HG02623 (cell line): ENCODE data around the gene FADS3.

Experiments used
- ATAC-seq: cut with Tn5 transposase; IDR thresholded peaks from one replicate; pipeline ENCODE4 v1.9.1; 2021; ENCODE audit warnings: moderate library complexity; ENCODE audit not compliant: unreplicated experiment

Gene FADS3

GRCh38 chr11:61839742-61840141 is 51.6 kb downstream of the FADS3 start:
- ATAC-seq: no peak

GRCh38 chr11:61838921-61839320 is 52.4 kb downstream of the FADS3 start:
- no peak for ATAC-seq

- ATAC-seq: no peak
These were observed 52.8 kb downstream of the FADS3 start for GRCh38 chr11:61838501-61838900.

GRCh38 chr11:61837411-61838005 is 53.8 kb downstream of the FADS3 start:
- no peak for ATAC-seq

- no peak for ATAC-seq
These were observed 55.2 kb downstream of the FADS3 start for GRCh38 chr11:61836193-61836592.

- peak; percentile 88 for ATAC-seq
These were observed 56.9 kb downstream of the FADS3 start for GRCh38 chr11:61834278-61835048.

GRCh38 chr11:61833926-61834277 is 57.4 kb downstream of the FADS3 start:
- no peak for ATAC-seq

GRCh38 chr11:61833471-61833870 is 57.9 kb downstream of the FADS3 start:
- no peak for ATAC-seq

GRCh38 chr11:61832754-61833153 is 58.6 kb downstream of the FADS3 start:
- no peak for ATAC-seq

GRCh38 chr11:61832207-61832606 is 59.1 kb downstream of the FADS3 start:
- no peak for ATAC-seq

GRCh38 chr11:61830237-61831105 is 60.9 kb downstream of the FADS3 start:
- ATAC-seq: no peak

- ATAC-seq: no peak
These were observed 61.5 kb downstream of the FADS3 start for GRCh38 chr11:61829806-61830205.

- ATAC-seq: no peak
These were observed 62.5 kb downstream of the FADS3 start for GRCh38 chr11:61828629-61829407.

- no peak for ATAC-seq
These were observed 63.0 kb downstream of the FADS3 start for GRCh38 chr11:61828379-61828628.

GRCh38 chr11:61827571-61828378 is 63.6 kb downstream of the FADS3 start, which contains the start of gene FADS2:
FADS2 (plus strand) TSS chr11:61828300; CDS start chr11:61828391, 91 bp downstream.
- ATAC-seq: peak; percentile 68

GRCh38 chr11:61826930-61827570 is 64.3 kb downstream of the FADS3 start:
- ATAC-seq: peak; percentile 5
